GM23338 (cell line): ENCODE measurements around the gene RIPOR3.

Experiments
- CREB1 ChIP-seq: fragments of 250-450 bp; sonication (Bioruptor Pico); IDR thresholded peaks from 2 replicates; pipeline ENCODE4 v1.5.0; 2020; ENCODE audit warnings: low read depth, mild to moderate bottlenecking, moderate library complexity
- EZH2 ChIP-seq: fragments of 200-600 bp; sonication (generic); IDR thresholded peaks from one replicate; pipeline ENCODE4 v1.8.0; 2017; ENCODE audit warnings: antibody characterized with exemption, mild to moderate bottlenecking, low read depth; ENCODE audit not compliant: unreplicated experiment
- EZH2phosphoT487 ChIP-seq: fragments of 200-600 bp; sonication (generic); IDR thresholded peaks from one replicate; pipeline ENCODE4 v1.8.1; 2018; ENCODE audit warnings: antibody characterized with exemption; ENCODE audit not compliant: unreplicated experiment
- JUNB ChIP-seq: IDR thresholded peaks from one replicate; pipeline ENCODE4 v1.6.1; 2016; ENCODE audit warnings: antibody characterized with exemption; ENCODE audit not compliant: unreplicated experiment
- POLR2AphosphoS5 ChIP-seq: IDR thresholded peaks from 2 replicates; pipeline ENCODE4 v1.6.1; 2016; ENCODE audit warnings: antibody characterized with exemption, low read depth
- STAT1 ChIP-seq: IDR thresholded peaks from one replicate; pipeline ENCODE4 v1.6.1; 2016; ENCODE audit warnings: antibody characterized with exemption; ENCODE audit not compliant: unreplicated experiment
- ZNF114 ChIP-seq: fragments of 250-450 bp; sonication (Bioruptor Pico); IDR thresholded peaks from 2 replicates; pipeline ENCODE4 v1.5.0; 2020; ENCODE audit warnings: mild to moderate bottlenecking, moderate library complexity
- ZNF331 ChIP-seq: fragments of 250-450 bp; sonication (Bioruptor Pico); IDR thresholded peaks from 2 replicates; pipeline ENCODE4 v1.5.0; 2020; ENCODE audit warnings: low read depth, mild to moderate bottlenecking, moderate library complexity
- TF ChIP-seq, protein P1 (sequence below), 2 experiments: fragments of 200-600 bp in 1 of 2; sonication (generic) in 1 of 2; conservative IDR thresholded peaks; 2 replicates each; pipeline versions ENCODE4 v1.5.1 to v1.6.1; 2016 to 2017; ENCODE audit warnings: antibody characterized with exemption in 2 of 2, low read depth in 2 of 2, mild to moderate bottlenecking in 2 of 2, moderate library complexity in 1 of 2
- TF ChIP-seq, protein P2 (sequence below): IDR thresholded peaks from one replicate; pipeline ENCODE4 v1.6.1; 2018; ENCODE audit warnings: antibody characterized with exemption; ENCODE audit not compliant: unreplicated experiment
- TF ChIP-seq, protein P3 (sequence below): IDR thresholded peaks from 2 replicates; pipeline ENCODE4 v1.6.1; 2016; ENCODE audit warnings: antibody characterized with exemption
- TF ChIP-seq, protein P4 (sequence below): fragments of 250-450 bp; sonication (Bioruptor Pico); IDR thresholded peaks from 2 replicates; pipeline ENCODE4 v1.5.0; 2020; ENCODE audit warnings: mild to moderate bottlenecking, moderate library complexity

DNA sequence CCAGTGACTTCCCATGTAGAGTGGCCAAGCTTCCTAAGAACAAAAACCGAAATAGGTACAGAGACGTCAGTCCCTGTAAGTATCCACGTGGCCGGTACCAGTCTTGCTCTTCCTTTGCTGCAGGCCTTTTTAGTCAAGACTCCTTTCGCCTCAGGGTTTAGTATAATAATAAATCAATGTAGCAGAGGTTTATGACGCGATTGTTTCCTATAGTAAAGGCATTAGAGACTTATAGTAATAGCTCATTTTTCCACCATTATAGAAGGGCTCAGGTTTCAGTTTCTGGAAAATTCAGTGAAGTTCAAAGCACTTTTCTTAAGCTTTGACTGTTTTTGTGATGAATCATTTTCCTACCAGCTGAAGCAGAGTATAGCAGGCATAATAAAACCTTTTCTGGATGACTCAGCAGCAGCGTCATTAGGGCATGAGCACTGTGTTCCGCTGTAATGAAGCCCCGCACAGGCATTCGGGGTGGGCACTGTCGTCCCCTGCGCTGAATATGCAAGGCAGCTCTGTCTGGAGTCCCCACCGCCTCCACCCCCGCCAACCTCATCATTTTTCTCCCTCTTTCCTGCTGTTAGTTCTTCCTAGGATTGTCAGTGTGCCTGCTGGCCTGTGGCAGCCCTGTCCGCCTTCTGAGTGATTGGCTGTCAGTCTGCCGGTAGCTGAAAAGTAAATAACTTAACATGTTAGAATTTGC lies 129.8 kb downstream of the RIPOR3 start:
- TF ChIP-seq, protein P1, sequence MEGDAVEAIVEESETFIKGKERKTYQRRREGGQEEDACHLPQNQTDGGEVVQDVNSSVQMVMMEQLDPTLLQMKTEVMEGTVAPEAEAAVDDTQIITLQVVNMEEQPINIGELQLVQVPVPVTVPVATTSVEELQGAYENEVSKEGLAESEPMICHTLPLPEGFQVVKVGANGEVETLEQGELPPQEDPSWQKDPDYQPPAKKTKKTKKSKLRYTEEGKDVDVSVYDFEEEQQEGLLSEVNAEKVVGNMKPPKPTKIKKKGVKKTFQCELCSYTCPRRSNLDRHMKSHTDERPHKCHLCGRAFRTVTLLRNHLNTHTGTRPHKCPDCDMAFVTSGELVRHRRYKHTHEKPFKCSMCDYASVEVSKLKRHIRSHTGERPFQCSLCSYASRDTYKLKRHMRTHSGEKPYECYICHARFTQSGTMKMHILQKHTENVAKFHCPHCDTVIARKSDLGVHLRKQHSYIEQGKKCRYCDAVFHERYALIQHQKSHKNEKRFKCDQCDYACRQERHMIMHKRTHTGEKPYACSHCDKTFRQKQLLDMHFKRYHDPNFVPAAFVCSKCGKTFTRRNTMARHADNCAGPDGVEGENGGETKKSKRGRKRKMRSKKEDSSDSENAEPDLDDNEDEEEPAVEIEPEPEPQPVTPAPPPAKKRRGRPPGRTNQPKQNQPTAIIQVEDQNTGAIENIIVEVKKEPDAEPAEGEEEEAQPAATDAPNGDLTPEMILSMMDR (conservative IDR thresholded peaks at IDR 0.05; ENCODE audit: low read depth in 2 of 2): no peak
- TF ChIP-seq, protein P2, sequence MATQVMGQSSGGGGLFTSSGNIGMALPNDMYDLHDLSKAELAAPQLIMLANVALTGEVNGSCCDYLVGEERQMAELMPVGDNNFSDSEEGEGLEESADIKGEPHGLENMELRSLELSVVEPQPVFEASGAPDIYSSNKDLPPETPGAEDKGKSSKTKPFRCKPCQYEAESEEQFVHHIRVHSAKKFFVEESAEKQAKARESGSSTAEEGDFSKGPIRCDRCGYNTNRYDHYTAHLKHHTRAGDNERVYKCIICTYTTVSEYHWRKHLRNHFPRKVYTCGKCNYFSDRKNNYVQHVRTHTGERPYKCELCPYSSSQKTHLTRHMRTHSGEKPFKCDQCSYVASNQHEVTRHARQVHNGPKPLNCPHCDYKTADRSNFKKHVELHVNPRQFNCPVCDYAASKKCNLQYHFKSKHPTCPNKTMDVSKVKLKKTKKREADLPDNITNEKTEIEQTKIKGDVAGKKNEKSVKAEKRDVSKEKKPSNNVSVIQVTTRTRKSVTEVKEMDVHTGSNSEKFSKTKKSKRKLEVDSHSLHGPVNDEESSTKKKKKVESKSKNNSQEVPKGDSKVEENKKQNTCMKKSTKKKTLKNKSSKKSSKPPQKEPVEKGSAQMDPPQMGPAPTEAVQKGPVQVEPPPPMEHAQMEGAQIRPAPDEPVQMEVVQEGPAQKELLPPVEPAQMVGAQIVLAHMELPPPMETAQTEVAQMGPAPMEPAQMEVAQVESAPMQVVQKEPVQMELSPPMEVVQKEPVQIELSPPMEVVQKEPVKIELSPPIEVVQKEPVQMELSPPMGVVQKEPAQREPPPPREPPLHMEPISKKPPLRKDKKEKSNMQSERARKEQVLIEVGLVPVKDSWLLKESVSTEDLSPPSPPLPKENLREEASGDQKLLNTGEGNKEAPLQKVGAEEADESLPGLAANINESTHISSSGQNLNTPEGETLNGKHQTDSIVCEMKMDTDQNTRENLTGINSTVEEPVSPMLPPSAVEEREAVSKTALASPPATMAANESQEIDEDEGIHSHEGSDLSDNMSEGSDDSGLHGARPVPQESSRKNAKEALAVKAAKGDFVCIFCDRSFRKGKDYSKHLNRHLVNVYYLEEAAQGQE: no peak
- TF ChIP-seq EZH2 (no peak), CREB1 (CRISPR knock-in tag) (no peak), EZH2phosphoT487 (no peak), ZNF114 (no peak), POLR2AphosphoS5 (no peak), JUNB (no peak), STAT1 (no peak), ZNF331 (CRISPR knock-in tag) (no peak)
- TF ChIP-seq, protein P3, sequence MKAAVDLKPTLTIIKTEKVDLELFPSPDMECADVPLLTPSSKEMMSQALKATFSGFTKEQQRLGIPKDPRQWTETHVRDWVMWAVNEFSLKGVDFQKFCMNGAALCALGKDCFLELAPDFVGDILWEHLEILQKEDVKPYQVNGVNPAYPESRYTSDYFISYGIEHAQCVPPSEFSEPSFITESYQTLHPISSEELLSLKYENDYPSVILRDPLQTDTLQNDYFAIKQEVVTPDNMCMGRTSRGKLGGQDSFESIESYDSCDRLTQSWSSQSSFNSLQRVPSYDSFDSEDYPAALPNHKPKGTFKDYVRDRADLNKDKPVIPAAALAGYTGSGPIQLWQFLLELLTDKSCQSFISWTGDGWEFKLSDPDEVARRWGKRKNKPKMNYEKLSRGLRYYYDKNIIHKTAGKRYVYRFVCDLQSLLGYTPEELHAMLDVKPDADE: no peak
- TF ChIP-seq, protein P4, sequence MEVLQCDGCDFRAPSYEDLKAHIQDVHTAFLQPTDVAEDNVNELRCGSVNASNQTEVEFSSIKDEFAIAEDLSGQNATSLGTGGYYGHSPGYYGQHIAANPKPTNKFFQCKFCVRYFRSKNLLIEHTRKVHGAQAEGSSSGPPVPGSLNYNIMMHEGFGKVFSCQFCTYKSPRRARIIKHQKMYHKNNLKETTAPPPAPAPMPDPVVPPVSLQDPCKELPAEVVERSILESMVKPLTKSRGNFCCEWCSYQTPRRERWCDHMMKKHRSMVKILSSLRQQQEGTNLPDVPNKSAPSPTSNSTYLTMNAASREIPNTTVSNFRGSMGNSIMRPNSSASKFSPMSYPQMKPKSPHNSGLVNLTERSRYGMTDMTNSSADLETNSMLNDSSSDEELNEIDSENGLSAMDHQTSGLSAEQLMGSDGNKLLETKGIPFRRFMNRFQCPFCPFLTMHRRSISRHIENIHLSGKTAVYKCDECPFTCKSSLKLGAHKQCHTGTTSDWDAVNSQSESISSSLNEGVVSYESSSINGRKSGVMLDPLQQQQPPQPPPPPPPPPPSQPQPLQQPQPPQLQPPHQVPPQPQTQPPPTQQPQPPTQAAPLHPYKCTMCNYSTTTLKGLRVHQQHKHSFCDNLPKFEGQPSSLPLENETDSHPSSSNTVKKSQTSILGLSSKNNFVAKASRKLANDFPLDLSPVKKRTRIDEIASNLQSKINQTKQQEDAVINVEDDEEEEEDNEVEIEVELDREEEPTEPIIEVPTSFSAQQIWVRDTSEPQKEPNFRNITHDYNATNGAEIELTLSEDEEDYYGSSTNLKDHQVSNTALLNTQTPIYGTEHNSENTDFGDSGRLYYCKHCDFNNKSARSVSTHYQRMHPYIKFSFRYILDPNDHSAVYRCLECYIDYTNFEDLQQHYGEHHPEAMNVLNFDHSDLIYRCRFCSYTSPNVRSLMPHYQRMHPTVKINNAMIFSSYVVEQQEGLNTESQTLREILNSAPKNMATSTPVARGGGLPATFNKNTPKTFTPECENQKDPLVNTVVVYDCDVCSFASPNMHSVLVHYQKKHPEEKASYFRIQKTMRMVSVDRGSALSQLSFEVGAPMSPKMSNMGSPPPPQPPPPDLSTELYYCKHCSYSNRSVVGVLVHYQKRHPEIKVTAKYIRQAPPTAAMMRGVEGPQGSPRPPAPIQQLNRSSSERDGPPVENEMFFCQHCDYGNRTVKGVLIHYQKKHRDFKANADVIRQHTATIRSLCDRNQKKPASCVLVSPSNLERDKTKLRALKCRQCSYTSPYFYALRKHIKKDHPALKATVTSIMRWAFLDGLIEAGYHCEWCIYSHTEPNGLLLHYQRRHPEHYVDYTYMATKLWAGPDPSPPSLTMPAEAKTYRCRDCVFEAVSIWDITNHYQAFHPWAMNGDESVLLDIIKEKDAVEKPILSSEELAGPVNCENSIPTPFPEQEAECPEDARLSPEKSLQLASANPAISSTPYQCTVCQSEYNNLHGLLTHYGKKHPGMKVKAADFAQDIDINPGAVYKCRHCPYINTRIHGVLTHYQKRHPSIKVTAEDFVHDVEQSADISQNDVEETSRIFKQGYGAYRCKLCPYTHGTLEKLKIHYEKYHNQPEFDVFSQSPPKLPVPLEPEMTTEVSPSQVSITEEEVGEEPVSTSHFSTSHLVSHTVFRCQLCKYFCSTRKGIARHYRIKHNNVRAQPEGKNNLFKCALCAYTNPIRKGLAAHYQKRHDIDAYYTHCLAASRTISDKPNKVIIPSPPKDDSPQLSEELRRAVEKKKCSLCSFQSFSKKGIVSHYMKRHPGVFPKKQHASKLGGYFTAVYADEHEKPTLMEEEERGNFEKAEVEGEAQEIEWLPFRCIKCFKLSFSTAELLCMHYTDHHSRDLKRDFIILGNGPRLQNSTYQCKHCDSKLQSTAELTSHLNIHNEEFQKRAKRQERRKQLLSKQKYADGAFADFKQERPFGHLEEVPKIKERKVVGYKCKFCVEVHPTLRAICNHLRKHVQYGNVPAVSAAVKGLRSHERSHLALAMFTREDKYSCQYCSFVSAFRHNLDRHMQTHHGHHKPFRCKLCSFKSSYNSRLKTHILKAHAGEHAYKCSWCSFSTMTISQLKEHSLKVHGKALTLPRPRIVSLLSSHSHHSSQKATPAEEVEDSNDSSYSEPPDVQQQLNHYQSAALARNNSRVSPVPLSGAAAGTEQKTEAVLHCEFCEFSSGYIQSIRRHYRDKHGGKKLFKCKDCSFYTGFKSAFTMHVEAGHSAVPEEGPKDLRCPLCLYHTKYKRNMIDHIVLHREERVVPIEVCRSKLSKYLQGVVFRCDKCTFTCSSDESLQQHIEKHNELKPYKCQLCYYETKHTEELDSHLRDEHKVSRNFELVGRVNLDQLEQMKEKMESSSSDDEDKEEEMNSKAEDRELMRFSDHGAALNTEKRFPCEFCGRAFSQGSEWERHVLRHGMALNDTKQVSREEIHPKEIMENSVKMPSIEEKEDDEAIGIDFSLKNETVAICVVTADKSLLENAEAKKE (CRISPR knock-in tag): no peak
